Cardiac fibroblast (primary cell): ENCODE data around the gene CIDEA.

ENCODE experiments used
- DNase-seq, 2 donors: peaks; one replicate each; pipeline versions ENCODE4 v3.0.0 to v3.0.0-alpha.2; 2010; ENCODE audit warnings: low read depth in 2 of 2
- H3K4me3 ChIP-seq, 2 donors: replicated peaks in 1 of 2; 1 replicate in 1 of 2; 2 replicates in 1 of 2; pipeline ENCODE4 v1.5.1; 2011; ENCODE audit warnings: low read depth in 2 of 2, low read length in 2 of 2, mild to moderate bottlenecking in 2 of 2, moderate library complexity in 1 of 2
- CTCF ChIP-seq: IDR thresholded peaks from one replicate; pipeline ENCODE4 v1.5.1; 2011; ENCODE audit warnings: low read depth, mild to moderate bottlenecking, low read length, inconsistent platforms

Gene CIDEA

GRCh38 chr18:12308386-12309100, 54.4 kb downstream of the CIDEA start:
- TF ChIP-seq CTCF, result no peak
- DNase-seq, result peak; percentile 92 to 93
- peak overlapping the region; percentile 68 to 85 for H3K4me3 ChIP-seq

GRCh38 chr18:12309683-12310198, 55.6 kb downstream of the CIDEA start:
- H3K4me3 ChIP-seq, result peak overlapping the region; percentile 68 to 85
- no peak for TF ChIP-seq CTCF
- peak; percentile 41 to 58 for DNase-seq

GRCh38 chr18:12310762-12311161, 56.6 kb downstream of the CIDEA start:
- H3K4me3 ChIP-seq, result peak overlapping the region in 1 of 2 donors; percentile 36
- DNase-seq, result no peak
- TF ChIP-seq CTCF, result no peak

DNA sequence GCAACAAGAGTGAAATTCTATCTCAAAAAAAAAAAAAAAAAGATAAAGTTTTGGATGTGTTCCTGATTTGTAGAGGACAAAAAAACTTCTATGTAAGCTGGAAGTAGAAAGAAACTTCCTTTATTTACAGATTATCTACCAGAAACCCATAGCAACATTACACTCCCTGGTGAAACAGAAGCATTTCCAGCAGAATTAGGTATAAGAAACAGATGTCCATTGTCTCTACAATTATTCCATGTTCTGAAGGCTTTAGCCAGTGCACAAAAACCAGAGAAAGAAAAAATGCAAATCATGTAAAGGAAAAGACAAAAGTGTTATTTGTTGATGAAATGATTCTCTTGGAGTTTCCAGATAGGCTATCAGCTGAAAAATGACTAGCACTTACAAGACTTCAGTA, 58.8 kb downstream of the CIDEA start:
- H3K4me3 ChIP-seq, result no peak overlapping the region
- no peak for TF ChIP-seq CTCF
- DNase-seq, result peak in 1 of 2 donors; percentile 78

GRCh38 chr18:12313530-12314245, 59.5 kb downstream of the CIDEA start:
- no peak for TF ChIP-seq CTCF
- DNase-seq, result no peak
- H3K4me3 ChIP-seq, result no peak overlapping the region

GRCh38 chr18:12314591-12315305, 60.6 kb downstream of the CIDEA start:
- no peak for DNase-seq
- no peak overlapping the region for H3K4me3 ChIP-seq
- no peak for TF ChIP-seq CTCF
